Stimulated activated CD4-positive, alpha-beta T cell treated with anti-CD3 and anti-CD28 coated beads, TNF-alpha, amount 100 ng/mL, for 48 hours (primary cell): Measurements from ENCODE around the gene DDX39A.
A peak's percentile ranks its signal among the peaks of the same experiment; 100 is the strongest.
"Not testable (repeated sequence)": the region's sequence is repeated elsewhere in the genome, so short reads cannot be mapped to it uniquely, and the experiment has no call there.

Source experiments
- DNase-seq, 3 donors: peaks; one replicate each; pipeline ENCODE4 v3.0.0-alpha.2; 2020; ENCODE audit warnings: low read depth in 3 of 3

The DDX39A gene

GRCh38 chr19:14385492-14385891 is 33.6 kb downstream of the DDX39A start:
- no peak for DNase-seq

- no peak for DNase-seq
Observed at GRCh38 chr19:14383661-14384555, 35.2 kb downstream of the DDX39A start.

- DNase-seq = peak in 1 of 3 donors; percentile 59
Observed at GRCh38 chr19:14381689-14382474, 37.3 kb downstream of the DDX39A start.

- DNase-seq = no peak
Observed at GRCh38 chr19:14379294-14380065, 39.7 kb downstream of the DDX39A start.

GRCh38 chr19:14378890-14379289 is 40.3 kb downstream of the DDX39A start:
- DNase-seq = no peak

GRCh38 chr19:14377883-14378328 is 41.2 kb downstream of the DDX39A start:
- DNase-seq = no peak

GRCh38 chr19:14375582-14376291 is 43.4 kb downstream of the DDX39A start:
- DNase-seq = no peak

- no peak for DNase-seq
Observed at GRCh38 chr19:14375055-14375581, 44.0 kb downstream of the DDX39A start.

GRCh38 chr19:14374313-14374712 is 44.8 kb downstream of the DDX39A start:
- not testable (repeated sequence) for DNase-seq

GRCh38 chr19:14372384-14373077 is 46.6 kb downstream of the DDX39A start:
- DNase-seq = not testable (repeated sequence)

- no peak for DNase-seq
Observed at GRCh38 chr19:14371301-14371821, 47.8 kb downstream of the DDX39A start.

GRCh38 chr19:14370940-14371280 is 48.2 kb downstream of the DDX39A start:
- no peak for DNase-seq

- DNase-seq = no peak
Observed at GRCh38 chr19:14370169-14370939, 48.8 kb downstream of the DDX39A start.

- DNase-seq = peak; percentile 81 to 90 (median 87)
Observed at GRCh38 chr19:14369399-14370168, 49.6 kb downstream of the DDX39A start.

GRCh38 chr19:14368011-14368513 is 51.1 kb downstream of the DDX39A start:
- DNase-seq = no peak

- DNase-seq = no peak
Observed at GRCh38 chr19:14367016-14367415, 52.1 kb downstream of the DDX39A start.

GRCh38 chr19:14366529-14366928 is 52.6 kb downstream of the DDX39A start:
- peak; percentile 80 to 83 (median 81) for DNase-seq

- DNase-seq = not testable (repeated sequence)
Observed at GRCh38 chr19:14364098-14364443, 55.1 kb downstream of the DDX39A start.
